Left ventricle myocardium superior (tissue), 1 donor: ENCODE measurements around the gene MAD1L1. TPM values are rescaled to one million over a fixed set of nuclear protein-coding genes. Genes with fewer than 3 reads are reported as not detected.
"Not testable (repeated sequence)": the region's sequence is repeated elsewhere in the genome, so short reads cannot be mapped to it uniquely, and the experiment has no call there.

ENCODE experiments used
- ATAC-seq: fragments of 200-7000 bp; cut with Tn5 transposase; one replicate; pipeline ENCODE4 v1.9.1; 2020; ENCODE audit warnings: mild to moderate bottlenecking, moderate library complexity
- DNase-seq: peaks from one replicate; pipeline ENCODE4 v3.0.0-alpha.2; 2020
- intact Hi-C: fragments of 100-400 bp; cut with micrococcal nuclease; formaldehyde crosslinking; loops from one replicate; pipeline ENCODE4 v1.11.0; 2022
- total RNA-seq: library from RNA; stranded (reverse); fragmentation: NEBNext Ultra II Directional; extraction: Animal tissue kit (Norgen Biotek cat#: 25700); gene quantifications from one replicate; pipeline ENCODE4 v1.2.1, GENCODE V29; 2021
- donor health status: DM: no; HTN: yes; CAD: no; lungs with severe emphysema.

MAD1L1 gene
- total RNA-seq, 1 donor from 2014 or later, result 19.1 TPM

GRCh38 chr7:2072042-2072441, 160.7 kb downstream of the MAD1L1 start:
- intact Hi-C loops, result no loop called here

GRCh38 chr7:2071133-2071832, 161.5 kb downstream of the MAD1L1 start:
- DNase-seq (no peak), ATAC-seq (no peak)
- intact Hi-C loops, result no loop called here

More at GRCh38 chr7:2072042-2072441, 160.7 kb downstream of the MAD1L1 start:
- DNase-seq (no peak), ATAC-seq (no peak)

GRCh38 chr7:2070151-2070763, 162.5 kb downstream of the MAD1L1 start:
- intact Hi-C loops, result no loop called here
- ATAC-seq (no peak), DNase-seq (no peak)

- ATAC-seq, result no peak
- intact Hi-C loops, result no loop called here
- no peak for DNase-seq
Observed at GRCh38 chr7:2069472-2069860, 163.3 kb downstream of the MAD1L1 start.

GRCh38 chr7:2068693-2069471, 163.9 kb downstream of the MAD1L1 start:
- intact Hi-C loops, result no loop called here
- ATAC-seq (no peak), DNase-seq (no peak)

GRCh38 chr7:2066251-2066919, 166.4 kb downstream of the MAD1L1 start:
- intact Hi-C loops, result no loop called here
- DNase-seq (no peak), ATAC-seq (no peak)

GRCh38 chr7:2065528-2065927, 167.2 kb downstream of the MAD1L1 start:
- intact Hi-C loops, result no loop called here
- DNase-seq, result no peak
- no peak for ATAC-seq

- DNase-seq (peak; percentile 57), ATAC-seq (peak; percentile 60)
- intact Hi-C loops, result no loop called here
Observed at GRCh38 chr7:2063563-2064260, 169.0 kb downstream of the MAD1L1 start.

GRCh38 chr7:2062648-2063047, 170.1 kb downstream of the MAD1L1 start:
- no peak for DNase-seq
- intact Hi-C loops, result no loop called here
- no peak for ATAC-seq

- DNase-seq, result no peak
- intact Hi-C loops, result no loop called here
- ATAC-seq, result no peak
Observed at GRCh38 chr7:2060701-2061100, 172.0 kb downstream of the MAD1L1 start.

GRCh38 chr7:2059964-2060700, 172.6 kb downstream of the MAD1L1 start:
- intact Hi-C loops, result no loop called here
- ATAC-seq, result no peak
- no peak for DNase-seq

GRCh38 chr7:2058246-2058645, 174.5 kb downstream of the MAD1L1 start:
- DNase-seq, intact Hi-C loops, ATAC-seq: not testable (repeated sequence)

- ATAC-seq, result no peak
- no peak for DNase-seq
- intact Hi-C loops, result no loop called here
Observed at GRCh38 chr7:2055956-2056355, 176.8 kb downstream of the MAD1L1 start.

GRCh38 chr7:2054927-2055326, 177.8 kb downstream of the MAD1L1 start:
- DNase-seq (no peak), ATAC-seq (no peak)
- intact Hi-C loops, result no loop called here

GRCh38 chr7:2053395-2053794, 179.3 kb downstream of the MAD1L1 start:
- no peak for ATAC-seq
- intact Hi-C loops, result no loop called here
- DNase-seq, result no peak

GRCh38 chr7:2052657-2053048, 180.1 kb downstream of the MAD1L1 start:
- DNase-seq (peak; percentile 47), ATAC-seq (peak; percentile 77)
- intact Hi-C loops, result no loop called here

GRCh38 chr7:2051707-2052656, 180.8 kb downstream of the MAD1L1 start:
- ATAC-seq (peak; percentile 79), DNase-seq (peak; percentile 58)

GRCh38 chr7:2050511-2050866, 182.3 kb downstream of the MAD1L1 start:
- intact Hi-C loops, result no loop called here
- ATAC-seq (no peak), DNase-seq (no peak)

More at GRCh38 chr7:2051707-2052656, 180.8 kb downstream of the MAD1L1 start:
- intact Hi-C loops, result no loop called here
